GM18519 (cell line): Measurements from ENCODE around the gene S100A10.

Experiments used
- ATAC-seq: cut with Tn5 transposase; IDR thresholded peaks from one replicate; pipeline ENCODE4 v1.9.1; 2021; ENCODE audit warnings: mild to moderate bottlenecking, moderate library complexity; ENCODE audit not compliant: unreplicated experiment, low FRiP score

The S100A10 gene

GRCh38 chr1:151968058-151968457, 25.6 kb downstream of the S100A10 start:
- no peak for ATAC-seq

- ATAC-seq: no peak
These were observed 26.6 kb downstream of the S100A10 start for GRCh38 chr1:151967091-151967490.

DNA sequence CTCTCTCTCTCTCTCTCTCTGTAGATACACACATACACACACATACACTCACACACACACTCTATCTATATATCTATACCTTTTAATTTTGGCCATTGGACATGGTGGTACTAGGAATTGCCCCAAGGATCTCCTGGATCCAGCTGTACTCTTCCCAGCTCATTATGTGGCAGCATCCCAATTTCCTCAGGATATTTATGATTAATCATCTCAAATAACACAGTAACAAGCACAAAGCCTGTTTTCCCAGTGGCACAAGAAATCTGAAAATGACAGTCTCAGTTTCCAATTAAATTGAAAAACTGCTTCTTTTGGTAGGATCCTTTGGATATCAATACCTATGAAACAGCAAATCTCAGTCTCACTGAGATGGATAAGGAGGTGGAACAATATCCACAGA, 27.6 kb downstream of the S100A10 start:
- ATAC-seq: no peak

DNA sequence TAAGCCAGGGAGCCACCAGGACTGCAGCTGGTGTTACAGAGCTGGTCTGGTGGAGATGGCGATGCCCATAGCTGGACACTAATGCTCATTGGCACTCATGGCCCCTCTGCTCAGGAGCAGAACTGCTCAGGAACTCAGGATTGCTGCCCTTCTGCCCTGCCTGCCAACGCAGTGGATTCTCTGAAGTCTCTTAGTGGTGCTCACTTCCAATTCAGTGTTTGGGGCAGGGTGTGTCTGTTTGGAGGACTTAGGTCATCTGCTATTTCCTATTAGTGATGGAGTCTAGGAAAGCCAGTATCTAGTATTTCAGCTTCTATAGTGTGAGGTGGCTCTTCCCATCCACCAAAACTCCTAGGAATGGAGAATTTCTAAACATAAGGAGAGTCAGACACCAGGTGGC, 29.1 kb downstream of the S100A10 start:
- no peak for ATAC-seq

DNA sequence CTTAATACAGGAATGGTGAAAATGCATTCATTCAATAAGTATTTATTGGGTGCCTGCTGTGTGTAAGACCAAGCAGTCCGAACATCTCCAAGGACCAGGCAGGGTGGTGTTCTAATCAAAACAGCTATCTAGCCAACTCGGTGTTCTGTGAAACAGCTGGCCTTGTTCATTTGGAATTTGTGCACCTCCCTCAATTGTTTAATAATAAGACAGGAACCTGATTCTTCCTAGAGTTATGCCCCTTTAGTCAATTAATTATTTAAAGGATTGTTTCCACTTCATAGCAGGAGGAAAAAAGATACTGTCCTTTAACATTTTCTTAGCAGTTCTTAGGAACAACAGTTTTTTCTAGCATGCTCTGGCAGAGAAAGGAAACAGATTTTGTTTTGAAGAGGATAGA, 30.4 kb downstream of the S100A10 start:
- ATAC-seq: no peak

- ATAC-seq: no peak
These were observed 31.8 kb downstream of the S100A10 start for GRCh38 chr1:151961833-151962232.

GRCh38 chr1:151960780-151961513, 32.7 kb downstream of the S100A10 start:
- ATAC-seq: no peak

GRCh38 chr1:151958959-151959358, 34.7 kb downstream of the S100A10 start:
- no peak for ATAC-seq

GRCh38 chr1:151956957-151957497, 36.6 kb downstream of the S100A10 start:
- no peak for ATAC-seq

GRCh38 chr1:151953409-151954094, 40.1 kb downstream of the S100A10 start:
- ATAC-seq: no peak

- no peak for ATAC-seq
These were observed 40.8 kb downstream of the S100A10 start for GRCh38 chr1:151952811-151953210.

GRCh38 chr1:151949371-151950193, 44.1 kb downstream of the S100A10 start:
- ATAC-seq: no peak

GRCh38 chr1:151948506-151948905, 45.2 kb downstream of the S100A10 start:
- ATAC-seq: no peak

GRCh38 chr1:151947140-151947539, 46.5 kb downstream of the S100A10 start:
- no peak for ATAC-seq

DNA sequence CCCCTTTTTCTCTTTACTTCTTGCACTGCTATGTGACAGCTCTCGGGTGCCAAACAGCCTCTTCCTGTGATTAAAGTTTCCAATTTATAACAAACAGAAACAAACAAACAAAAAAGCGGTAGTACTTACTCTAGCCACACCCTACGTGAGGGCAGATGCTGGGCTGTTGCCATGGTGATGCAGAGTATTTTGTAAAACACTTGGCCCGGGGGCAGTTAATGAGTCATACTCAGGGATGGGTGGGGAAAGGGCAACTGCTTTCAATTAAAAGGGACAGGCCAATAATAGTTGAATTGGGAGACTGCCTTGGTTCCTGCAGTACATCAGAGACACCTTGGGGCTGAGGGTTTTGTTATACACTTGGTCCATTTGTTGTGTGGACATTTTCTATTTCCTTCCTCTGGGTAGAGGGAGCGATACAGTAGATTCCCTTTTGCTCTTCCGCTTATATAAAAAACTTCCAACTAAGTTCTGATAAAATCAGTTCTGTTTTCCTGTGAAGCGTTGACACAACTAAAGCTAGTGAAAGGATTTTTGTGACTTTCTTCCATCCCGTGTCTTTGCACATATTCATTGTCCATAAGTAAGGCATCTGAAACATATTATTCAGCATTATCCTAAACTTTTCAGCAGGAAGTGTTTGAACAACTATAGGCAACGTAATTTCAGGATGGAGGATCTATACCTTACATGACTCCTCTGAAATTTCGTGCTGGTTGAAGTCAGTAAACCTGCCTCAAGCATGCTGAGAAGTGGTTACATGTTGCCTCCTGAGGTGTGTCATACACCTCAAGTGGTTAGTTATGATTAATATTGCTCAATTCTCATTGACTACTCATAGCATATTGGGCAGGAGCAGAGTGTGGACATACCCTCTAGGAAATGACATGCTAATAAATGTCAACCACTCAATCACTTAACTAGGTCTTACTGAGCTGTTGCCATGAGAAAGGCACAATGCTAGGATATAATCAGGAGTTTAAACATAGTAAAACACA, 47.6 kb downstream of the S100A10 start:
- no peak for ATAC-seq

GRCh38 chr1:151944857-151945575, 48.6 kb downstream of the S100A10 start:
- no peak for ATAC-seq

DNA sequence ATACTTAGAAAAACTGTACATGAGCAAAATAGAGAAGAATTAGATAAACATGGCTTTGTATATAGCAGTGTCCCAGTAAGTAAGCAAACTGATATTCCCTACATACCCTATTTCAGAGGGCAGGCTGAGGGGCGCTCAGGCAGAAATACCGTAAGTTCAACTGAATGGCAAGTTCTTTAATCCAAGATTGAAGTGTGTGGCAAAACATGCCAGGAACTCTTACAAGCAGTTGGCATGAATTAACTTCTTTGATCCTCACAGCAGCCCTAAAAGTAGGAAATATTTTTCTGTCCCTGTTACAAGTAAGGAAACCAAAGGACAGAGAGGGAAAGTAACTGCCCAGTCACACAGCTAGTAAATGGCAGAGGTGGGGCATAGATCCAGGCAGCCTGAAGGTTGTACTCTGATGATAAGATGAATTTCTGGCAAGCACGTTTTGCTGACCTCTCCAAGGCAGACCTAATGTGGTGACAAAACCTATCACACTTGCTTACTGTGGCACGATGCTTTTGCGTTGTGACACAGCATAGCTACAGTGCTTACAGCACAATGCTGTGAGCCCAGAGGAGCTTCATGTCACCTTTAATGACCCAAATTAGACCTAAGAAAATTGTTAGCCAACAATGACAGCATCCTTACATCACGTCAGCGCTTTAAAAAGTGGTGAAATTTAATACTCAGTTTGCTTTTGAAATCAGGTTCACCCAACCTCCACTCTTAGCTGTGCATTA, 49.4 kb downstream of the S100A10 start:
- no peak for ATAC-seq

DNA sequence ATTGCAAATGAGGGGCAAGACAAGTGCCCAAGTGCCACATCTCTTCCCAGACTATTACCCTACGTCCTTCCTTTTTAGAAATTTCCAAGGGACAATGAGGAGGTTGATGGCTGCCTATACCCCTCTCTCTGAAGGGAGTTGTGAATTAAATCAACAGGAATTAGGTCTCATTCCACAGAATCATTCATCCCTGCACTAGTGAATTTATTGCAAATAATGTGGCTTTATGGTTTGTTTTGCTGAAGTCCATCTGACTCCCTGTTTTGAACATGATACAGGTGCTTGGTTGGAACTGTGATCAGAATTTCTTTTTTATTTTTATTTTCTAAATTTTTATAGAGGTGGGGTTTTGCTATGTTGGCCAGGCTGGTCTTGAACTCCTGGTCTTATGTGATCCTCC, 50.1 kb downstream of the S100A10 start:
- no peak for ATAC-seq

DNA sequence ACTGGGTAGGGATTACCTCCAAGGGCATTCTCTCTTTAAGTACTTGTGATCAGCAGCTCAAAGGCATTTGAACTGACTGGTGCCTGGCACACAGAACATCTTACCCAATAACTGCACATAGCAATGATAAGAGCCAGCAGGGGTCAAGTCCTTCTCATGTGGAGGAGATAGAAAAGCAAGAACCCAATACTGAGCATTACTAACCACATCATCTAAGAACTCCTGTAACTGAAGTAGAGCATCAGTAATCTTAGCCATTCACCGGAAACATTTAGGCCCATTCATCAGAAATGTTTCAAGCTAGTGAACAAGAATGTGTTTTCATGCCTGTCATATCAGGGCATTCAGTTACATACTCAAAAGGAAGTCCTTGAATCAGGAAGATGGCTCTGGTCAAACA, 50.8 kb downstream of the S100A10 start:
- ATAC-seq: no peak
